NCI-H748 (cell line): ENCODE data around the gene DEF6.
"Not testable (repeated sequence)": the region's sequence is repeated elsewhere in the genome, so short reads cannot be mapped to it uniquely, and the experiment has no call there.

Experiments used
- DNase-seq: peaks from one replicate; lab custom pipeline; 2025; ENCODE audit not compliant: unreplicated experiment; lab: John Stamatoyannopoulos, UW

DEF6 gene

GRCh38 chr6:35280903-35281302 lies 16.7 kb upstream of the DEF6 start:
- no peak for DNase-seq

- DNase-seq, result no peak
Measured at GRCh38 chr6:35282472-35282871, 15.1 kb upstream of the DEF6 start.

- DNase-seq, result no peak
Measured at GRCh38 chr6:35283361-35283760, 14.3 kb upstream of the DEF6 start.

- DNase-seq, result no peak
Measured at GRCh38 chr6:35287671-35288396, 9.8 kb upstream of the DEF6 start.

- no peak for DNase-seq
Measured at GRCh38 chr6:35288834-35289233, 8.8 kb upstream of the DEF6 start.

GRCh38 chr6:35291491-35291890 lies 6.1 kb upstream of the DEF6 start:
- no peak for DNase-seq

GRCh38 chr6:35292494-35292893 lies 5.1 kb upstream of the DEF6 start:
- DNase-seq, result no peak

- DNase-seq, result no peak
Measured at GRCh38 chr6:35293681-35294080, 3.9 kb upstream of the DEF6 start.

GRCh38 chr6:35294308-35294945 lies 3.2 kb upstream of the DEF6 start:
- DNase-seq, result peak; percentile 85

- no peak for DNase-seq
Measured at GRCh38 chr6:35295036-35295435, 2.6 kb upstream of the DEF6 start.

GRCh38 chr6:35295521-35296315 lies 1.9 kb upstream of the DEF6 start:
- no peak for DNase-seq

GRCh38 chr6:35296931-35297600 lies 552 bp upstream of the DEF6 start:
- no peak for DNase-seq

- no peak for DNase-seq
Measured at GRCh38 chr6:35298625-35299140, 1.1 kb downstream of the DEF6 start.

GRCh38 chr6:35299674-35300073 lies 2.1 kb downstream of the DEF6 start:
- no peak for DNase-seq

GRCh38 chr6:35300848-35301247 lies 3.2 kb downstream of the DEF6 start:
- DNase-seq, result no peak

- no peak for DNase-seq
Measured at GRCh38 chr6:35302604-35303241, 5.1 kb downstream of the DEF6 start.

GRCh38 chr6:35304299-35304698 lies 6.7 kb downstream of the DEF6 start:
- no peak for DNase-seq

- no peak for DNase-seq
Measured at GRCh38 chr6:35305117-35305516, 7.5 kb downstream of the DEF6 start.

GRCh38 chr6:35307138-35307537 lies 9.5 kb downstream of the DEF6 start:
- not testable (repeated sequence) for DNase-seq

- DNase-seq, result not testable (repeated sequence)
Measured at GRCh38 chr6:35308543-35308942, 10.9 kb downstream of the DEF6 start.
